T-helper 2 cell treated with Interferon-gamma antibody and Interleukin-4, amounts not matched to agents 5 μg/mL and 100 μg/mL, for 36 hours (primary cell): Measurements from ENCODE around the gene PCP4L1.

ENCODE experiments used
- DNase-seq: peaks from one replicate; pipeline ENCODE4 v3.0.0; 2021; ENCODE audit warnings: low spot score
- H3K27ac Mint-ChIP-seq: one replicate; pipeline ENCODE4 v1.8.0; 2021; ENCODE audit warnings: mild to moderate bottlenecking, mixed read lengths
- H3K27me3 Mint-ChIP-seq: one replicate; pipeline ENCODE4 v1.8.0; 2021; ENCODE audit warnings: low read depth, mixed read lengths
- H3K36me3 Mint-ChIP-seq: one replicate; pipeline ENCODE4 v1.8.0; 2021; ENCODE audit warnings: low read depth, mixed read lengths
- H3K4me1 Mint-ChIP-seq: one replicate; pipeline ENCODE4 v1.8.0; 2021; ENCODE audit warnings: low read depth, mixed read lengths
- H3K4me3 Mint-ChIP-seq: one replicate; pipeline ENCODE4 v1.8.0; 2022; ENCODE audit warnings: mild to moderate bottlenecking, moderate library complexity, mixed read lengths
- H3K9me3 Mint-ChIP-seq: one replicate; pipeline ENCODE4 v1.8.0; 2021; ENCODE audit warnings: mixed read lengths

The PCP4L1 gene

GRCh38 chr1:161267321-161267720, 8.8 kb downstream of the PCP4L1 start:
- DNase-seq = no peak
- H3K27me3 Mint-ChIP-seq = peaks cover 9% of the 10 kb centered on the region
- no peak overlapping the region for H3K27ac Mint-ChIP-seq
- H3K4me1 Mint-ChIP-seq = peaks cover 3% of the 10 kb centered on the region
- H3K36me3 Mint-ChIP-seq = no peaks in the 10 kb centered on the region
- no peak overlapping the region for H3K4me3 Mint-ChIP-seq
- no peaks in the 10 kb centered on the region for H3K9me3 Mint-ChIP-seq

- peaks cover 24% of the 10 kb centered on the region for H3K27me3 Mint-ChIP-seq
- H3K4me3 Mint-ChIP-seq = no peak overlapping the region
- H3K36me3 Mint-ChIP-seq = no peaks in the 10 kb centered on the region
- no peak for DNase-seq
- no peak overlapping the region for H3K27ac Mint-ChIP-seq
- H3K9me3 Mint-ChIP-seq = no peaks in the 10 kb centered on the region
- H3K4me1 Mint-ChIP-seq = no peaks in the 10 kb centered on the region
Observed at GRCh38 chr1:161273402-161273801, 14.9 kb downstream of the PCP4L1 start.

- H3K27me3 Mint-ChIP-seq = peaks cover 34% of the 10 kb centered on the region
- no peak overlapping the region for H3K27ac Mint-ChIP-seq
- no peaks in the 10 kb centered on the region for H3K4me1 Mint-ChIP-seq
- H3K4me3 Mint-ChIP-seq = no peak overlapping the region
- no peak for DNase-seq
- no peaks in the 10 kb centered on the region for H3K9me3 Mint-ChIP-seq
- no peaks in the 10 kb centered on the region for H3K36me3 Mint-ChIP-seq
Observed at GRCh38 chr1:161274874-161275273, 16.3 kb downstream of the PCP4L1 start.

GRCh38 chr1:161282991-161283390, 24.4 kb downstream of the PCP4L1 start:
- H3K27ac Mint-ChIP-seq = no peak overlapping the region
- H3K4me1 Mint-ChIP-seq = no peaks in the 10 kb centered on the region
- H3K36me3 Mint-ChIP-seq = no peaks in the 10 kb centered on the region
- peaks cover 36% of the 10 kb centered on the region for H3K27me3 Mint-ChIP-seq
- DNase-seq = no peak
- no peaks in the 10 kb centered on the region for H3K9me3 Mint-ChIP-seq
- H3K4me3 Mint-ChIP-seq = no peak overlapping the region

GRCh38 chr1:161285113-161285512, 26.6 kb downstream of the PCP4L1 start:
- H3K36me3 Mint-ChIP-seq = no peaks in the 10 kb centered on the region
- H3K4me3 Mint-ChIP-seq = no peak overlapping the region
- H3K4me1 Mint-ChIP-seq = no peaks in the 10 kb centered on the region
- H3K27me3 Mint-ChIP-seq = peaks cover 24% of the 10 kb centered on the region
- no peak overlapping the region for H3K27ac Mint-ChIP-seq
- H3K9me3 Mint-ChIP-seq = no peaks in the 10 kb centered on the region
- no peak for DNase-seq

- Mint-ChIP-seq H3K36me3 (no peaks in the 10 kb centered on the region), H3K4me3 (no peak overlapping the region), H3K4me1 (no peaks in the 10 kb centered on the region), H3K27me3 (peaks cover 21% of the 10 kb centered on the region), H3K9me3 (no peaks in the 10 kb centered on the region), H3K27ac (no peak overlapping the region)
- DNase-seq = no peak
Observed at GRCh38 chr1:161285521-161285920, 27.0 kb downstream of the PCP4L1 start.

GRCh38 chr1:161287482-161288054, 29.0 kb downstream of the PCP4L1 start:
- H3K36me3 Mint-ChIP-seq = no peaks in the 10 kb centered on the region
- H3K9me3 Mint-ChIP-seq = no peaks in the 10 kb centered on the region
- H3K27ac Mint-ChIP-seq = no peak overlapping the region
- peaks cover 21% of the 10 kb centered on the region for H3K27me3 Mint-ChIP-seq
- no peak overlapping the region for H3K4me3 Mint-ChIP-seq
- no peaks in the 10 kb centered on the region for H3K4me1 Mint-ChIP-seq
- no peak for DNase-seq

GRCh38 chr1:161290779-161291178, 32.2 kb downstream of the PCP4L1 start:
- H3K9me3 Mint-ChIP-seq = no peaks in the 10 kb centered on the region
- H3K27ac Mint-ChIP-seq = no peak overlapping the region
- no peak overlapping the region for H3K4me3 Mint-ChIP-seq
- no peaks in the 10 kb centered on the region for H3K4me1 Mint-ChIP-seq
- DNase-seq = no peak
- no peaks in the 10 kb centered on the region for H3K36me3 Mint-ChIP-seq
- H3K27me3 Mint-ChIP-seq = no peaks in the 10 kb centered on the region

- no peak for DNase-seq
- Mint-ChIP-seq H3K27me3 (no peaks in the 10 kb centered on the region), H3K27ac (no peak overlapping the region), H3K4me3 (no peak overlapping the region), H3K36me3 (peaks cover 2% of the 10 kb centered on the region), H3K9me3 (no peaks in the 10 kb centered on the region), H3K4me1 (peaks cover 4% of the 10 kb centered on the region)
Observed at GRCh38 chr1:161297415-161297814, 38.9 kb downstream of the PCP4L1 start.

GRCh38 chr1:161298116-161298515, 39.6 kb downstream of the PCP4L1 start:
- H3K27ac Mint-ChIP-seq = no peak overlapping the region
- DNase-seq = no peak
- peaks cover 4% of the 10 kb centered on the region for H3K4me1 Mint-ChIP-seq
- H3K9me3 Mint-ChIP-seq = no peaks in the 10 kb centered on the region
- H3K36me3 Mint-ChIP-seq = peaks cover 2% of the 10 kb centered on the region
- no peaks in the 10 kb centered on the region for H3K27me3 Mint-ChIP-seq
- H3K4me3 Mint-ChIP-seq = no peak overlapping the region

GRCh38 chr1:161299347-161299746, 40.8 kb downstream of the PCP4L1 start:
- H3K4me1 Mint-ChIP-seq = peaks cover 7% of the 10 kb centered on the region
- no peaks in the 10 kb centered on the region for H3K9me3 Mint-ChIP-seq
- peaks cover 3% of the 10 kb centered on the region for H3K36me3 Mint-ChIP-seq
- no peak overlapping the region for H3K4me3 Mint-ChIP-seq
- no peaks in the 10 kb centered on the region for H3K27me3 Mint-ChIP-seq
- no peak for DNase-seq
- H3K27ac Mint-ChIP-seq = no peak overlapping the region

GRCh38 chr1:161300478-161300877, 41.9 kb downstream of the PCP4L1 start:
- Mint-ChIP-seq H3K36me3 (peaks cover 4% of the 10 kb centered on the region), H3K4me1 (peaks cover 15% of the 10 kb centered on the region), H3K27ac (no peak overlapping the region), H3K4me3 (no peak overlapping the region), H3K9me3 (no peaks in the 10 kb centered on the region), H3K27me3 (no peaks in the 10 kb centered on the region)
- DNase-seq = no peak

GRCh38 chr1:161304927-161305866, 46.7 kb downstream of the PCP4L1 start:
- peaks cover 27% of the 10 kb centered on the region for H3K4me1 Mint-ChIP-seq
- no peak for DNase-seq

GRCh38 chr1:161305867-161306519, 47.4 kb downstream of the PCP4L1 start:
- Mint-ChIP-seq H3K27ac (peak overlapping the region; percentile 95), H3K36me3 (peaks cover 4% of the 10 kb centered on the region), H3K9me3 (no peaks in the 10 kb centered on the region)

More at GRCh38 chr1:161304927-161305866, 46.7 kb downstream of the PCP4L1 start:
- peak overlapping the region; percentile 98 for H3K4me3 Mint-ChIP-seq
- peaks cover 4% of the 10 kb centered on the region for H3K36me3 Mint-ChIP-seq
- H3K27ac Mint-ChIP-seq = peak overlapping the region; percentile 95
- no peaks in the 10 kb centered on the region for H3K9me3 Mint-ChIP-seq
- H3K27me3 Mint-ChIP-seq = peaks cover 4% of the 10 kb centered on the region

More at GRCh38 chr1:161305867-161306519, 47.4 kb downstream of the PCP4L1 start:
- peak overlapping the region; percentile 98 for H3K4me3 Mint-ChIP-seq
- H3K27me3 Mint-ChIP-seq = peaks cover 8% of the 10 kb centered on the region
- DNase-seq = peak; percentile 73
- peaks cover 27% of the 10 kb centered on the region for H3K4me1 Mint-ChIP-seq
